Activated B cell treated with CpG ODN at 0.5 μM for 24 hours (primary cell): ENCODE results near the gene POU2F1. TPM values are rescaled to one million over a fixed set of nuclear protein-coding genes. Genes with fewer than 3 reads are reported as not detected.

Source experiments
- ATAC-seq: fragments of 200-7000 bp; cut with Tn5 transposase; one replicate; pipeline ENCODE4 v1.10.0; 2021; ENCODE audit warnings: low read depth, mild to moderate bottlenecking, moderate library complexity
- CTCF ChIA-PET: fragments of 350-600 bp; sonication (Branson Sonifier 250); formaldehyde crosslinking; loops from one replicate; lab custom pipeline; 2021; ENCODE audit warnings: antibody characterized with exemption; lab: Charles Lee
- POLR2A ChIA-PET: fragments of 350-600 bp; sonication (Branson Sonifier 250); formaldehyde crosslinking; loops from one replicate; lab custom pipeline; 2021; ENCODE audit warnings: antibody characterized with exemption; lab: Charles Lee
- DNase-seq: peaks from one replicate; pipeline ENCODE4 v3.0.0; 2022
- H3K27ac Mint-ChIP-seq: one replicate; pipeline ENCODE4 v1.8.0; 2020; ENCODE audit warnings: mixed read lengths
- H3K27me3 Mint-ChIP-seq: one replicate; pipeline ENCODE4 v1.8.0; 2021; ENCODE audit warnings: mixed read lengths
- H3K36me3 Mint-ChIP-seq: one replicate; pipeline ENCODE4 v1.8.0; 2021; ENCODE audit warnings: low read depth, mixed read lengths
- H3K4me1 Mint-ChIP-seq: one replicate; pipeline ENCODE4 v1.8.0; 2021; ENCODE audit warnings: mixed read lengths
- H3K4me3 Mint-ChIP-seq: one replicate; pipeline ENCODE4 v1.8.0; 2020; ENCODE audit warnings: mild to moderate bottlenecking, mixed read lengths
- H3K9me3 Mint-ChIP-seq: one replicate; pipeline ENCODE4 v1.8.0; 2020; ENCODE audit warnings: mixed read lengths
- intact Hi-C: fragments of 100-400 bp; cut with micrococcal nuclease; formaldehyde crosslinking; loops from one replicate; pipeline ENCODE4 v1.15.1; 2024
- total RNA-seq: library from RNA; stranded (reverse); gene quantifications from 2 replicates; pipeline ENCODE4 v1.2.3, GENCODE V29; 2022
- TF ChIP-seq, protein P1 (sequence below): fragments of 200-600 bp; IDR thresholded peaks from one replicate; pipeline ENCODE4 v1.8.0; 2022; ENCODE audit warnings: antibody characterized with exemption, mild to moderate bottlenecking

Gene POU2F1
- total RNA-seq, 1 donor from 2014 or later = 35.5 TPM

DNA sequence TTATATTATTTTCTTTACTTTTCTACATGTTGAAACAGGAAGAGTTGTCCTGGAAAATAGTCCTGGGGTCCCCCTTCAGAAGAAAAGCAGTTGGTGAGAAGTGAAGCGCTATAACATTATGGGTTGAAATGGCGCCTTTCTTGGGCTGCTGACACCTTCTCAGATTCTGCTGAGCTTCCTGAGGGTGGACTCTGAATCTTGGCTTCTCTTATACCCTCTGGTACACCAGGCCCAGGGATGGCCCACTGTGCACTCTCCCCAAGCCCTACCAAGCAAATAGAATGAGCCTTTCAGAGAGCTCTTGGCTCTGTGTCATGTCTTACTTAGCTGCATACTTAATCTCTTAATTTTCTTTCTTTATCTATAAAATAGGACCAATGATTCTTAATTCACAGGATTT lies 255.4 kb downstream of the POU2F1 start:
- Mint-ChIP-seq H3K36me3 (no peaks in the 10 kb centered on the region), H3K4me1 (no peaks in the 10 kb centered on the region), H3K4me3 (no peak overlapping the region), H3K9me3 (peaks cover 4% of the 10 kb centered on the region), H3K27ac (no peak overlapping the region), H3K27me3 (peaks cover 27% of the 10 kb centered on the region)
- ChIA-PET CTCF (no interaction called here), POLR2A (no interaction called here)
- TF ChIP-seq, protein P1, sequence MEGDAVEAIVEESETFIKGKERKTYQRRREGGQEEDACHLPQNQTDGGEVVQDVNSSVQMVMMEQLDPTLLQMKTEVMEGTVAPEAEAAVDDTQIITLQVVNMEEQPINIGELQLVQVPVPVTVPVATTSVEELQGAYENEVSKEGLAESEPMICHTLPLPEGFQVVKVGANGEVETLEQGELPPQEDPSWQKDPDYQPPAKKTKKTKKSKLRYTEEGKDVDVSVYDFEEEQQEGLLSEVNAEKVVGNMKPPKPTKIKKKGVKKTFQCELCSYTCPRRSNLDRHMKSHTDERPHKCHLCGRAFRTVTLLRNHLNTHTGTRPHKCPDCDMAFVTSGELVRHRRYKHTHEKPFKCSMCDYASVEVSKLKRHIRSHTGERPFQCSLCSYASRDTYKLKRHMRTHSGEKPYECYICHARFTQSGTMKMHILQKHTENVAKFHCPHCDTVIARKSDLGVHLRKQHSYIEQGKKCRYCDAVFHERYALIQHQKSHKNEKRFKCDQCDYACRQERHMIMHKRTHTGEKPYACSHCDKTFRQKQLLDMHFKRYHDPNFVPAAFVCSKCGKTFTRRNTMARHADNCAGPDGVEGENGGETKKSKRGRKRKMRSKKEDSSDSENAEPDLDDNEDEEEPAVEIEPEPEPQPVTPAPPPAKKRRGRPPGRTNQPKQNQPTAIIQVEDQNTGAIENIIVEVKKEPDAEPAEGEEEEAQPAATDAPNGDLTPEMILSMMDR = no peak
- ATAC-seq (no peak), DNase-seq (no peak)
- intact Hi-C loops = loop anchor here (2.0 kb wide), 1 partner anchor 23 kb away; no protein-coding TSS in a partner anchor

Other genes starting within 250 kb of the POU2F1 start
- 1.00 and 1.2 TPM in 2 replicates for gene ILDR2, start 245.3 kb upstream of the POU2F1 start, total RNA-seq
- not detected in 2 replicates for gene MAEL, start 231.6 kb upstream of the POU2F1 start, total RNA-seq
- not detected in 2 replicates for gene GPA33, start 130.5 kb upstream of the POU2F1 start, total RNA-seq
- not detected in 2 replicates for gene STYXL2, start 126.8 kb upstream of the POU2F1 start, total RNA-seq